Caco-2 (cell line): ENCODE data around the gene AGK. TPM values are rescaled to one million over a fixed set of nuclear protein-coding genes. Genes with fewer than 3 reads are reported as not detected.

ENCODE experiments used
- Bru-seq: library from RNA; stranded (reverse); fragments of 400-500 nt; gene quantifications from one replicate; lab custom pipeline; 2021; lab: Mats Ljungman, UMichigan
- BruChase-seq, 2 experiments: library from RNA; stranded (reverse); fragments of 400-500 nt; gene quantifications; one replicate each; lab custom pipeline; 2021; lab: Mats Ljungman, UMichigan
- BruUV-seq: library from RNA; stranded (reverse); fragments of 400-500 nt; replicated peaks from 2 replicates; lab custom pipeline; 2021; lab: Mats Ljungman, UMichigan
- CTCF ChIA-PET: fragments of 300-600 bp; sonication (Branson Sonifier 250); formaldehyde crosslinking; loops from one replicate; lab custom pipeline; 2022; ENCODE audit warnings: antibody characterized with exemption; lab: Charles Lee
- POLR2A ChIA-PET: fragments of 300-600 bp; sonication (Branson Sonifier 250); formaldehyde crosslinking; loops from one replicate; lab custom pipeline; 2022; ENCODE audit warnings: antibody characterized with exemption; lab: Charles Lee
- DNase-seq, 2 experiments: peaks; one replicate each; pipeline versions ENCODE4 v3.0.0 to v3.0.0-alpha.2; 2020 to 2022
- H3K27me3 ChIP-seq: replicated peaks from 2 replicates; pipeline ENCODE4 v1.6.0; 2011; ENCODE audit warnings: low read length; ENCODE audit not compliant: control insufficient read depth, insufficient read depth
- H3K36me3 ChIP-seq: 2 replicates; pipeline ENCODE4 v1.5.1; 2011; ENCODE audit warnings: low read length; ENCODE audit not compliant: control insufficient read depth, insufficient read depth
- H3K4me1 ChIP-seq: fragments of 250-450 bp; sonication (Bioruptor Pico); 2 replicates; pipeline ENCODE4 v1.5.1; 2020; ENCODE audit warnings: mild to moderate bottlenecking
- H3K4me3 ChIP-seq: 2 replicates; pipeline ENCODE4 v1.5.1; 2011; ENCODE audit warnings: low read depth, mild to moderate bottlenecking, control low read depth, low read length
- H3K9me3 ChIP-seq: fragments of 250-450 bp; sonication (Bioruptor Pico); 2 replicates; pipeline ENCODE4 v1.5.1; 2020; ENCODE audit warnings: mild to moderate bottlenecking, moderate library complexity
- H3K27ac Mint-ChIP-seq: one replicate; pipeline ENCODE4 v1.8.0; 2022; ENCODE audit warnings: mixed read lengths; ENCODE audit not compliant: unreplicated experiment
- H3K27me3 Mint-ChIP-seq: one replicate; pipeline ENCODE4 v1.8.0; 2022; ENCODE audit warnings: mixed read lengths; ENCODE audit not compliant: insufficient read depth, unreplicated experiment
- H3K36me3 Mint-ChIP-seq: one replicate; pipeline ENCODE4 v1.8.0; 2022; ENCODE audit warnings: mild to moderate bottlenecking, mixed read lengths; ENCODE audit not compliant: insufficient read depth, unreplicated experiment
- H3K4me1 Mint-ChIP-seq: one replicate; pipeline ENCODE4 v1.8.0; 2022; ENCODE audit warnings: low read depth, mixed read lengths; ENCODE audit not compliant: unreplicated experiment
- H3K4me3 Mint-ChIP-seq: one replicate; pipeline ENCODE4 v1.8.0; 2022; ENCODE audit warnings: mild to moderate bottlenecking, moderate library complexity, mixed read lengths; ENCODE audit not compliant: unreplicated experiment
- H3K9me3 Mint-ChIP-seq: one replicate; pipeline ENCODE4 v1.8.0; 2022; ENCODE audit warnings: mixed read lengths; ENCODE audit not compliant: unreplicated experiment
- CTCF ChIP-seq, 2 experiments: fragments of 200-600 bp in 1 of 2; IDR thresholded peaks; 1 replicate in 1 of 2; 2 replicates in 1 of 2; pipeline versions ENCODE4 v1.5.1 to v1.8.0; 2011 to 2022; ENCODE audit warnings: antibody characterized with exemption in 1 of 2, control low read depth in 1 of 2, inconsistent platforms in 1 of 2, low read depth in 1 of 2, low read length in 1 of 2, mild to moderate bottlenecking in 1 of 2, moderate library complexity in 1 of 2; ENCODE audit not compliant: insufficient read depth in 1 of 2, severe bottlenecking in 1 of 2, unreplicated experiment in 1 of 2
- intact Hi-C: fragments of 100-400 bp; cut with micrococcal nuclease; formaldehyde crosslinking; loops from one replicate; pipeline ENCODE4 v1.10.0; 2022; ENCODE audit not compliant: unreplicated experiment
- long read RNA-seq: library from polyadenylated mRNA; stranded (forward); transcript quantifications from one replicate; pipeline ENCODE4 v2.0.0, GENCODE V29; 2022
- total RNA-seq: library from RNA; stranded (reverse); gene quantifications from 2 replicates; pipeline ENCODE4 v1.2.3, GENCODE V29; 2022

AGK gene
- total RNA-seq (32.3 and 32.8 TPM in 2 replicates), Bru-seq, nascent RNA (percentile 67 among the genes with signal in this experiment), BruChase-seq, experiment 1, labeled RNA remaining after a 2-hour chase (percentile 64 among the genes with signal in this experiment), BruChase-seq, experiment 2, labeled RNA remaining after a 6-hour chase (percentile 63 among the genes with signal in this experiment)
- long read RNA-seq, transcript AGK-201 (16 exons, 3,849 nt) = major isoform, 21 of 90 reads
- long read RNA-seq, partial matches to known transcripts = 30 of 90 reads
- long read RNA-seq, other reads (novel, unspliced or antisense) = 36 of 90 reads

GRCh38 chr7:141551094-141551781 is at the start of gene AGK:
Gene AGK, plus strand, starts transcription at chr7:141551410. Its CDS starts 4,057 bp downstream, at chr7:141555467.
- no peaks in the 10 kb centered on the region for H3K27me3 ChIP-seq
- H3K36me3 ChIP-seq = no peaks in the 10 kb centered on the region
- Mint-ChIP-seq H3K4me3 (peak within 1 kb of the TSS; percentile 76), H3K27me3 (peaks cover 3% of the 10 kb centered on the region), H3K36me3 (no peaks in the 10 kb centered on the region), H3K27ac (peak within 1 kb of the TSS; percentile 68), H3K9me3 (no peaks in the 10 kb centered on the region), H3K4me1 (peaks cover 15% of the 10 kb centered on the region)
- H3K4me1 ChIP-seq = peaks cover 7% of the 10 kb centered on the region; the same call in 1 of the 2 replicates
- H3K9me3 ChIP-seq = no peaks in the 10 kb centered on the region
- ChIA-PET POLR2A (no interaction called here), CTCF (no interaction called here)
- peak; percentile 82 for DNase-seq
- TF ChIP-seq CTCF (IDR thresholded peaks at IDR 0.05; ENCODE audit: insufficient read depth in 1 of 2, low read depth in 1 of 2, low read length in 1 of 2, severe bottlenecking in 1 of 2, unreplicated experiment in 1 of 2) = no peak
- intact Hi-C loops = no loop called here
- peak within 1 kb of the TSS; percentile 89 for H3K4me3 ChIP-seq
- BruUV-seq = no TSS peak

GRCh38 chr7:141501451-141501850 is 49.8 kb upstream of the AGK start:
- CTCF ChIA-PET = no interaction called here
- Histone ChIP-seq H3K9me3 (no peaks in the 10 kb centered on the region), H3K4me3 (no peak overlapping the region), H3K27me3 (no peaks in the 10 kb centered on the region), H3K4me1 (no peaks in the 10 kb centered on the region), H3K36me3 (no peaks in the 10 kb centered on the region)
- Mint-ChIP-seq H3K9me3 (no peaks in the 10 kb centered on the region), H3K27me3 (peaks cover 30% of the 10 kb centered on the region), H3K4me3 (no peak overlapping the region), H3K4me1 (no peaks in the 10 kb centered on the region), H3K36me3 (no peaks in the 10 kb centered on the region), H3K27ac (no peak overlapping the region)
- intact Hi-C loops = no loop called here
- no peak for TF ChIP-seq CTCF (IDR thresholded peaks at IDR 0.05; ENCODE audit: insufficient read depth in 1 of 2, low read depth in 1 of 2, low read length in 1 of 2, severe bottlenecking in 1 of 2, unreplicated experiment in 1 of 2)
- POLR2A ChIA-PET = no interaction called here
- no peak for DNase-seq
- no TSS peak for BruUV-seq

- H3K9me3 ChIP-seq = no peaks in the 10 kb centered on the region; the same call in 1 of the 2 replicates
- no peaks in the 10 kb centered on the region for H3K4me1 ChIP-seq
- POLR2A ChIA-PET = no interaction called here
- BruUV-seq = no TSS peak
- Mint-ChIP-seq H3K4me3 (peak overlapping the region; percentile 70), H3K27ac (no peak overlapping the region), H3K9me3 (peaks cover 10% of the 10 kb centered on the region), H3K36me3 (no peaks in the 10 kb centered on the region), H3K27me3 (peaks cover 42% of the 10 kb centered on the region), H3K4me1 (peaks cover 8% of the 10 kb centered on the region)
- CTCF ChIA-PET = no interaction called here
- no peak for DNase-seq
- intact Hi-C loops = no loop called here
- peak overlapping the region; percentile 42 for H3K4me3 ChIP-seq
- no peak for TF ChIP-seq CTCF (IDR thresholded peaks at IDR 0.05; ENCODE audit: insufficient read depth in 1 of 2, low read depth in 1 of 2, low read length in 1 of 2, severe bottlenecking in 1 of 2, unreplicated experiment in 1 of 2)
- H3K36me3 ChIP-seq = no peaks in the 10 kb centered on the region
- H3K27me3 ChIP-seq = no peaks in the 10 kb centered on the region; the same call in 1 of the 2 replicates
These were observed 39.9 kb upstream of the AGK start for GRCh38 chr7:141511316-141511675.
